ENCODE measurements around the gene MSMB.
A peak's percentile ranks its signal among the peaks of the same experiment; 100 is the strongest.
"Not testable (repeated sequence)": the region's sequence is repeated elsewhere in the genome, so short reads cannot be mapped to it uniquely, and the experiment has no call there.

MSMB gene

GRCh38 chr10:46062723-46063428 lies 16.8 kb upstream of the MSMB start:
- H3K27me3 ChIP-seq: no peaks in the 10 kb centered on the region
- TF ChIP-seq Cebpa-rat (IDR thresholded peaks at IDR 0.05): no peak
- H3K4me2 ChIP-seq: no peak overlapping the region
- H3K9me3 ChIP-seq (replicated peaks in 1 of 11): peaks cover 0 to under 1% (median 0%) of the 10 kb centered on the region in 11 experiments; a peak in 3 of 22 replicates
- H3K36me3 ChIP-seq: no peaks in the 10 kb centered on the region
- no peak overlapping the region for H3K27ac ChIP-seq
- H4K20me1 ChIP-seq: no peaks in the 10 kb centered on the region
- no peak overlapping the region for H3K4me3 ChIP-seq
- H3K4me1 ChIP-seq: no peaks in the 10 kb centered on the region
- H3K9ac ChIP-seq: no peak overlapping the region

- Histone ChIP-seq H3K4me1 (no peaks in the 10 kb centered on the region), H3K4me2 (no peak overlapping the region), H3K9me3 (replicated peaks in 1 of 11) (peaks cover 7 to 17% (median 11%) of the 10 kb centered on the region in 11 experiments; a peak in 14 of 22 replicates), H4K20me1 (no peaks in the 10 kb centered on the region), H3K36me3 (no peaks in the 10 kb centered on the region), H3K27me3 (no peaks in the 10 kb centered on the region), H3K9ac (no peak overlapping the region), H3K4me3 (no peak overlapping the region), H3K27ac (no peak overlapping the region)
- no peak for TF ChIP-seq Cebpa-rat (IDR thresholded peaks at IDR 0.05)
Measured at GRCh38 chr10:46060706-46061105, 14.6 kb upstream of the MSMB start.

GRCh38 chr10:46057927-46058326 lies 11.9 kb upstream of the MSMB start:
- H3K27me3 ChIP-seq, H3K9ac ChIP-seq, H3K27ac ChIP-seq, H3K36me3 ChIP-seq, H3K4me3 ChIP-seq, H3K4me2 ChIP-seq, H4K20me1 ChIP-seq, H3K4me1 ChIP-seq: not testable (repeated sequence)
- peaks cover 7 to 17% (median 11%) of the 10 kb centered on the region in 11 experiments; a peak in 14 of 22 replicates for H3K9me3 ChIP-seq (replicated peaks in 1 of 11)

GRCh38 chr10:46057038-46057437 lies 11.0 kb upstream of the MSMB start:
- Histone ChIP-seq H3K36me3 (no peaks in the 10 kb centered on the region), H3K27me3 (no peaks in the 10 kb centered on the region), H3K4me3 (no peak overlapping the region), H4K20me1 (no peaks in the 10 kb centered on the region), H3K4me1 (peaks cover 0 to 9% (median 4%) of the 10 kb centered on the region in 10 experiments; a peak in 9 of 20 replicates), H3K4me2 (no peak overlapping the region), H3K9me3 (replicated peaks in 1 of 11) (peaks cover 7 to 17% (median 11%) of the 10 kb centered on the region in 11 experiments; a peak in 14 of 22 replicates), H3K9ac (no peak overlapping the region), H3K27ac (no peak overlapping the region)
- no peak for TF ChIP-seq Cebpa-rat (IDR thresholded peaks at IDR 0.05)

GRCh38 chr10:46055771-46056170 lies 9.7 kb upstream of the MSMB start:
- Histone ChIP-seq H3K4me3 (no peak overlapping the region), H3K9me3 (replicated peaks in 1 of 11) (peaks cover 7 to 17% (median 11%) of the 10 kb centered on the region in 11 experiments; a peak in 14 of 22 replicates), H4K20me1 (no peaks in the 10 kb centered on the region), H3K4me2 (no peak overlapping the region), H3K9ac (no peak overlapping the region), H3K36me3 (no peaks in the 10 kb centered on the region), H3K27ac (no peak overlapping the region), H3K27me3 (no peaks in the 10 kb centered on the region), H3K4me1 (peaks cover 0 to 15% (median 4%) of the 10 kb centered on the region in 10 experiments; a peak in 9 of 20 replicates)
- no peak for TF ChIP-seq Cebpa-rat (IDR thresholded peaks at IDR 0.05)

GRCh38 chr10:46053534-46054434 lies 7.7 kb upstream of the MSMB start:
- Histone ChIP-seq H3K9me3 (replicated peaks in 1 of 11) (peaks cover 7 to 17% (median 11%) of the 10 kb centered on the region in 11 experiments; a peak in 14 of 22 replicates), H3K9ac (no peak overlapping the region), H3K4me3 (no peak overlapping the region), H4K20me1 (no peaks in the 10 kb centered on the region), H3K4me2 (0 out of 22 replicates have a peak overlapping the region, but pooled peaks of 1 of the 11 experiments have one; percentile 14), H3K27me3 (no peaks in the 10 kb centered on the region), H3K4me1 (peaks cover 0 to 18% (median 4%) of the 10 kb centered on the region in 10 experiments; a peak in 9 of 20 replicates), H3K36me3 (no peaks in the 10 kb centered on the region), H3K27ac (no peak overlapping the region; a peak in 1 of 22 replicates)
- TF ChIP-seq Cebpa-rat (IDR thresholded peaks at IDR 0.05): no peak

- H4K20me1 ChIP-seq: no peaks in the 10 kb centered on the region
- no peaks in the 10 kb centered on the region for H3K27me3 ChIP-seq
- no peak overlapping the region for H3K4me3 ChIP-seq
- no peak overlapping the region for H3K9ac ChIP-seq
- no peak overlapping the region for H3K4me2 ChIP-seq
- no peak for TF ChIP-seq Cebpa-rat (IDR thresholded peaks at IDR 0.05)
- H3K27ac ChIP-seq: no peak overlapping the region
- H3K4me1 ChIP-seq: peaks cover 0 to 18% (median 4%) of the 10 kb centered on the region in 10 experiments; a peak in 9 of 20 replicates
- H3K36me3 ChIP-seq: no peaks in the 10 kb centered on the region
- peaks cover 7 to 17% (median 11%) of the 10 kb centered on the region in 11 experiments; a peak in 14 of 22 replicates for H3K9me3 ChIP-seq (replicated peaks in 1 of 11)
Measured at GRCh38 chr10:46052791-46053375, 6.8 kb upstream of the MSMB start.

- Histone ChIP-seq H4K20me1 (no peaks in the 10 kb centered on the region), H3K4me1 (peaks cover 0 to 18% (median 4%) of the 10 kb centered on the region in 10 experiments; a peak in 9 of 20 replicates), H3K27ac (no peak overlapping the region), H3K36me3 (no peaks in the 10 kb centered on the region), H3K9me3 (replicated peaks in 1 of 11) (peaks cover under 1 to 13% (median 8%) of the 10 kb centered on the region in 11 experiments; a peak in 14 of 22 replicates), H3K27me3 (no peaks in the 10 kb centered on the region), H3K4me2 (no peak overlapping the region), H3K4me3 (no peak overlapping the region), H3K9ac (no peak overlapping the region)
- no peak for TF ChIP-seq Cebpa-rat (IDR thresholded peaks at IDR 0.05)
Measured at GRCh38 chr10:46052057-46052790, 6.2 kb upstream of the MSMB start.

Data from BLaER1 treated with 17β-estradiol and CSF1 and Interleukin-3, amounts not matched to agents 10 nM and 100 nM (cell line).